Medulla oblongata (tissue), 1 donor: ENCODE measurements around the gene HOTAIR.

Source experiments
- DNase-seq: peaks from one replicate; pipeline ENCODE4 v3.0.0-alpha.2; 2015; ENCODE audit errors: extremely low spot score

Gene HOTAIR

GRCh38 chr12:53988541-53989226, 13.9 kb upstream of the HOTAIR start:
- no peak for DNase-seq

- no peak for DNase-seq
Observed at GRCh38 chr12:53987787-53988230, 13.1 kb upstream of the HOTAIR start.

GRCh38 chr12:53986686-53987483, 12.1 kb upstream of the HOTAIR start:
- DNase-seq = no peak

- no peak for DNase-seq
Observed at GRCh38 chr12:53985994-53986685, 11.4 kb upstream of the HOTAIR start.

- no peak for DNase-seq
Observed at GRCh38 chr12:53985692-53985993, 10.9 kb upstream of the HOTAIR start.

GRCh38 chr12:53984901-53985691, 10.3 kb upstream of the HOTAIR start, which contains the start of gene HOXC10:
Gene HOXC10 (plus strand): TSS chr12:53985146. CDS start chr12:53985260, 114 bp downstream.
- DNase-seq = peak; percentile 93

GRCh38 chr12:53983950-53984572, 9.3 kb upstream of the HOTAIR start:
- DNase-seq = no peak

- no peak for DNase-seq
Observed at GRCh38 chr12:53983568-53983949, 8.8 kb upstream of the HOTAIR start.

- DNase-seq = no peak
Observed at GRCh38 chr12:53982648-53983567, 8.2 kb upstream of the HOTAIR start.

- DNase-seq = no peak
Observed at GRCh38 chr12:53981634-53982565, 7.1 kb upstream of the HOTAIR start.

GRCh38 chr12:53980802-53981496, 6.2 kb upstream of the HOTAIR start:
- DNase-seq = no peak

GRCh38 chr12:53980104-53980801, 5.5 kb upstream of the HOTAIR start:
- no peak for DNase-seq

GRCh38 chr12:53978477-53979356, 4.0 kb upstream of the HOTAIR start:
- DNase-seq = no peak

GRCh38 chr12:53977596-53978445, 3.1 kb upstream of the HOTAIR start:
- DNase-seq = no peak

- no peak for DNase-seq
Observed at GRCh38 chr12:53976823-53977595, 2.3 kb upstream of the HOTAIR start.
